Activated CD4-positive, alpha-beta T cell treated with anti-CD3 and anti-CD28 coated beads, Interleukin-2, amount 50 U/mL, for 24 hours (primary cell): Measurements from ENCODE around the gene FTCD.
"Not testable (repeated sequence)": the region's sequence is repeated elsewhere in the genome, so short reads cannot be mapped to it uniquely, and the experiment has no call there.

Experiments
- DNase-seq, 2 donors: peaks; one replicate each; pipeline ENCODE4 v3.0.0-alpha.2; 2020; ENCODE audit warnings: low read depth in 1 of 2, low spot score in 1 of 2

The FTCD gene, protein sequence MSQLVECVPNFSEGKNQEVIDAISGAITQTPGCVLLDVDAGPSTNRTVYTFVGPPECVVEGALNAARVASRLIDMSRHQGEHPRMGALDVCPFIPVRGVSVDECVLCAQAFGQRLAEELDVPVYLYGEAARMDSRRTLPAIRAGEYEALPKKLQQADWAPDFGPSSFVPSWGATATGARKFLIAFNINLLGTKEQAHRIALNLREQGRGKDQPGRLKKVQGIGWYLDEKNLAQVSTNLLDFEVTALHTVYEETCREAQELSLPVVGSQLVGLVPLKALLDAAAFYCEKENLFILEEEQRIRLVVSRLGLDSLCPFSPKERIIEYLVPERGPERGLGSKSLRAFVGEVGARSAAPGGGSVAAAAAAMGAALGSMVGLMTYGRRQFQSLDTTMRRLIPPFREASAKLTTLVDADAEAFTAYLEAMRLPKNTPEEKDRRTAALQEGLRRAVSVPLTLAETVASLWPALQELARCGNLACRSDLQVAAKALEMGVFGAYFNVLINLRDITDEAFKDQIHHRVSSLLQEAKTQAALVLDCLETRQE

DNA sequence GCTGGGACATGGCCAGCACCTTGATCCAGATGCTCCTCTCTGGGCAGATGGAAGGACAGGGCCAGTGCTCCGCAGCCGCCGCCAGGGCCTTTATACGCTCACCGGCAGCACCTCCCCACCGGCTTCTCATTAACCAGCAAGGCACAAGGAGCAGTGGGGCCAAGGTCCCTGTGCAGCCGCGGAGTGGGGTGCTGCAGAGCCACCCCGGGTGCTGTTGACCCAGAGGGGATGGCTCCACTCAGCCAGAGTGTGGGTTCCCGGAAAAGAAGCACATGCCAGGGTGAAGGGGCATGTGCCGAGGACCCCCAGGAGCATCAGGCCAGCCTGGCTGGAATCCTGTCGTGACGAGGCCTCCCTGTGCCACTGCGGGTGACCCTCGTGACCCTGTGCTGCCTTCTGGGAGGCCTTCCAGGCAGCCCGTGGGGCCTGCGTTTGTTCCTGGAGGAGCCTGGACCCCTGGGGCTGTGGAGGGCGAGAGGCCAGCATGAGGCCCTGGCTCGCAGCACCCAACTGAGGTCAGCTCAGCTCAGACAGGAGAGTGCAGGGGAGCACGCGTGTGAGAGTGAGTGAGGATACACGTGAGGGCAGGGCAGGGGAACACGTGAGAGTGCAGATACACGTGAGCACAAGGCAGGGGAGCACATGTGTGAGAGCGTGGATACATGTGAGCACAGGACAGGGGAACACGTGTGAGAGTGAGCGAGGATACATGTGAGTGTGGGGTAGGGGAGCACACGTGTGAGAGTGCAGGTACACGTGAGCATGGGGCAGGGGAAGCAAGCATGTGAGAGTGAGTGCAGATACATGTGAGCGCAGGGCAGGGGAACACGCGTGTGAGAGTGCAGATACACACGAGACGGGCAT is at the start of gene FTCD:
TSS of gene FTCD (minus strand) at position 66 of the 864 bp plus-strand sequence. CDS start at position 10, 56 bp downstream.
- DNase-seq, result no peak

- DNase-seq, result no peak
Observed at GRCh38 chr21:46205166-46205565, 49.8 kb upstream of the FTCD start.

- DNase-seq, result no peak
Observed at GRCh38 chr21:46203203-46203600, 47.8 kb upstream of the FTCD start.

DNA sequence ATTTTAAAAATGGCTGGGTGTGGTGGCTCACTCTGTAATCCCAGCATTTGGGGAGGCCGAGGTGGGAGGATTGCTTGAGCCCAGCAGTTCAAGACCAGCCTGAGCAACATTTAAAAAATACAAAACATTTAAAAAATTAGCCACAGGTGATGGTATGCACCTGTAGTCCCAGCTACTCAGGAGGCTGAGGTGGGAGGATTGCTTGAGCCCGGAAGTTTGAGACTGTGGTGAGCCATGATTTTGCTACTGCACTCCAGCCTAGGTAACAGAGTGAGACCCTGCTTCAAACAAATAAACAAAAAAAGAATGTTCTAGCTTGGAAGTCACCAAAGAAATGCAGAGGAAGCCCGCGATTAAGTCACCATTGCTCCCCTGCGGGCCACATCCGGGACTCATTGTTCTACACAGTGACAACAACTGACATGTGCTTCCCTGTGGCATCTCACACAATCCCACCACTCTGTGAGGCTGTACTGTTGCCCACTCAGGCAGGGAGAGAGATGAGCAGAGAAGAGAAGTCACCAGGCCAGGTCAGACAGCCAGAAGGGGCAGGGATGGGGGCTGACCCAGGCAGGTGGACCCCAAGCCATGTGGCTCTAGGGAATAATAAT is 47.3 kb upstream of the FTCD start:
- DNase-seq, result no peak

DNA sequence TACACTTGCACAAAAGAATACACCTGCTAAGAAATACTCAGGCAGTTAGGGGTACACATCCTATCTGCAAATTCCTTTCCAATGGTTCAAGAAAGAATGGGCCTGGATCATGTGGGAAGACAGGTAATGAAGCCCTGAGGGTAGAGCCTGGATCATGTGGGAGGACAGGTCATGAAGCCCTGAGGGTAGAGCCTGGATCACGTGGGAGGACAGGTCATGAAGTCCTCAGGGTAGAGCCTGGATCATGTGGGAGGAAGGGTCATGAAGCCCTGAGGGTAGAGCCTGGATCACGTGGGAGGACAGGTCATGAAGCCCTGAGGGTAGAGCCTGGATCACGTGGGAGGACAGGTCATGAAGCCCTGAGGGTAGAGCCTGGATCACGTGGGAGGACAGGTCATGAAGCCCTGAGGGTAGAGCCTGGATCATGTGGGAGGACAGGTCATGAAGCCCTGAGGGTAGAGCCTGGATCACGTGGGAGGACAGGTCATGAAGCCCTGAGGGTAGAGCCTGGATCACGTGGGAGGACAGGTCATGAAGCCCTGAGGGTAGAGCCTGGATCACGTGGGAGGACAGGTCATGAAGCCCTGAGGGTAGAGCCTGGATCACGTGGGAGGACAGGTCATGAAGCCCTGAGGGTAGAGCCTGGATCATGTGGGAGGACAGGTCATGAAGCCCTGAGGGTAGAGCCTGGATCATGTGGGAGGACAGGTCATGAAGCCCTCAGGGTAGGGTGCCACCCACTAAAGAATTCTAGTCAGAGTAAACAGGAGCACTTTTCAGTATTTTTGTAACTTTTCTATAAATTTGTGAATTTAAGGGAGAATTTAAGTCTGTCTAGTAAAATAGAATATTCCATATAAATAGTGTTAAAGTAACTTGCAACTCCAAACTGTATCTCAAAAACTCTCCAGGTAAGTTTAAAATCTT is 45.8 kb upstream of the FTCD start:
- DNase-seq, result not testable (repeated sequence)

GRCh38 chr21:46199436-46200373 is 44.3 kb upstream of the FTCD start:
- DNase-seq, result no peak

GRCh38 chr21:46196733-46197132 is 41.4 kb upstream of the FTCD start:
- no peak for DNase-seq

DNA sequence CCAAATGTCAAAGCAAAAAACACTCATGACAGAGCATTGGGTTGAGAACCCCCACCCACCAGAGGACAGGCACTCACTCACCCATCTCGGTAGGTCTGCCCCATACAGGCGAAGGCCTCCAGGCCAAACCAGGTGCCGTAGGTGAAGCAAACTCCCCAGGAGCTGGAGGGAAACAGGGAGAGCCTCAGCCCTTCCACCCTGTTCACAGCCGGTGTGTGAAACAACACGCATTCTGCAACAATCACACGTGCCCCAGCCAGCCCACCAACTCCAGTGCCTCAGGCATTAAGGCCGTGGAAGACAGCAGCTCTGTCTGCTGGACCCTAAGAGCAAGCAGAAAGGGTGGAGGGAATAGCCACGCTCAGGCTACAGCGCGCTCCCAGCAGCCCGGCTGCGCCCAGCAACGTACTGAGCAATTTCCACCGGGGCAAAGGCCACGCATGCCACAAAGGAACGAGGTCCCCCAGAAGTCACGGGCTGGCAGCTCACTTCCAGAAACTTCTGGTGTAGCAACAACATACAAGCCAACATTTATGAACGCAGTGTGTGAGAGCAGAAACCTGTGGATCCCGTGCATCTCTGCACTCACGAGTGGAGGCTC is 40.3 kb upstream of the FTCD start:
- DNase-seq, result no peak

- DNase-seq, result no peak
Observed at GRCh38 chr21:46194374-46195334, 39.3 kb upstream of the FTCD start.

- DNase-seq, result no peak
Observed at GRCh38 chr21:46193829-46194373, 38.5 kb upstream of the FTCD start.

- no peak for DNase-seq
Observed at GRCh38 chr21:46191686-46192575, 36.6 kb upstream of the FTCD start.

GRCh38 chr21:46191257-46191685 is 35.9 kb upstream of the FTCD start:
- DNase-seq, result no peak

DNA sequence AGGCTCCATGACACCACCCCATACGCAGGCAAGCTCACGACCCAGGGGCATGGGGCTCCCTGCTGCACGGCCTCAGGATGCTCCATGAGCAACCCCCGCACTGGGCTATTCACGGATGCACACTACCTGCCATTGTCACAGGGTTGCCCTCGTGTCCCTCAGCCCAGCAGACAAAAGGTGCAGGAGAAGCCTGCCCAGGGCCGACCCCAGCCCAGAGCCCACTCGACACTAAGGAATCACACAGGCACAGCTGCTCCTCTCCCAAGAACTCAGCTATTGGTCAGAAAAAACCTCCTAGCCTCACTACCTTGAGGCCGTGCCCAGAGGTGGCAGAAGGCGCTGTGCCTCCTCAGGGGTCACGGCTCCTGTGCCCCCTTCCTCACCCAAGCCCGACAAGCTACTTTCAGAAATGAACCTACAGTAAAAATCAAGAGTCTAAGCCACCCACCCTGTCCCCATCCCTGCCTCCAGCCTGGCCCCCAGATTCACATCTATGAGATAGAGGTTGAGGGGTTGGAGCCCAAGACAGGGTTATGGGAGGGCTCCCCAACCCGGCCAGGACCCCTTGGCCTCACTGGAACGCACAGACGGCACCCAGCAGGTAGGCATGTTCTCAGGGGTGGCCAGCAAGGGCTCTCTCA is 35.2 kb upstream of the FTCD start:
- no peak for DNase-seq

DNA sequence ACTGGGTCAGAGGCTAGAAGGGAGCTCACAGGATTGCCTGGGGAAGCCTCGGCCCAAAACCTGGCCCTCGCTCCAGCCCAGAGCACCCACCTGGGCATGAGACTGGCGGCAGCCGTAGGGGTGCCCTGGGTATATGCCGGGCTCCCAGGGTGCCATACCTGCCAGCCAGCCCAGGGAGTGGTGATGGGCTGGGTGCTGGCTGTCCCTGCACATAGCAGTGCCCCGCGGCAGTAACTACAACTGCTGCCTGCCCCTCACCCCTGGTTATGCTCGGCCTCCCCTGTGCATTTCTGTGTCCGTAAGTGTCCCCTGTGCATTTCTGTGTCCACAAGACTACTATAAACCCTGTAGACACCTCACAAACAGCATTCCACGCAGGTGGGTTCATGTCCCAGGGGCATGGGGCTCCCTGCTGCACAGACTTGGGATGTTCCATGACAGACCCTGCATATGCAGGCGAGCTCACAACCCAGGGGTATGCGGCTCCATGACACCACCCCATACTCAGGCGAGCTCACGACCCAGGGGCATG is 34.6 kb upstream of the FTCD start:
- DNase-seq, result no peak

GRCh38 chr21:46189213-46189958 is 34.0 kb upstream of the FTCD start:
- DNase-seq, result no peak
